WTC11 (cell line): ENCODE measurements around the gene NUP214. TPM values are rescaled to one million over a fixed set of nuclear protein-coding genes. Genes with fewer than 3 reads are reported as not detected.
A peak's percentile ranks its signal among the peaks of the same experiment; 100 is the strongest.

Experiments used
- ATAC-seq: fragments of 200-7000 bp; cut with Tn5 transposase; 2 replicates; pipeline ENCODE4 v1.10.0; 2021; ENCODE audit warnings: mild to moderate bottlenecking, moderate library complexity
- CTCF ChIA-PET: fragments of 300-600 bp; sonication (Branson Sonifier 250); formaldehyde crosslinking; loops from one replicate; lab custom pipeline; 2021; ENCODE audit warnings: antibody characterized with exemption; lab: Charles Lee
- POLR2A ChIA-PET: fragments of 350-600 bp; sonication (Branson Sonifier 250); formaldehyde crosslinking; loops from one replicate; lab custom pipeline; 2021; ENCODE audit warnings: antibody characterized with exemption; lab: Charles Lee
- DNase-seq: peaks from one replicate; pipeline ENCODE4 v3.0.0; 2021; ENCODE audit warnings: low spot score
- H3K27ac Mint-ChIP-seq: 2 replicates; pipeline ENCODE4 v1.8.0; 2021; ENCODE audit warnings: mixed read lengths
- H3K27me3 Mint-ChIP-seq: 2 replicates; pipeline ENCODE4 v1.8.0; 2021; ENCODE audit warnings: low read depth, mild to moderate bottlenecking, moderate library complexity, mixed read lengths
- H3K36me3 Mint-ChIP-seq: 2 replicates; pipeline ENCODE4 v1.8.0; 2021; ENCODE audit warnings: mixed read lengths
- H3K4me1 Mint-ChIP-seq: 2 replicates; pipeline ENCODE4 v1.8.0; 2022; ENCODE audit warnings: mixed read lengths
- H3K4me3 Mint-ChIP-seq: 2 replicates; pipeline ENCODE4 v1.8.0; 2021; ENCODE audit warnings: mild to moderate bottlenecking, moderate library complexity, mixed read lengths
- H3K9me3 Mint-ChIP-seq: 2 replicates; pipeline ENCODE4 v1.8.0; 2021; ENCODE audit warnings: mixed read lengths
- AFF4 ChIP-seq: sonication (generic); formaldehyde crosslinking; IDR thresholded peaks from 2 replicates; pipeline ENCODE4 v1.8.1; 2023; ENCODE audit warnings: mild to moderate bottlenecking, missing genetic modification reagents, borderline replicate concordance
- ATF6 ChIP-seq: sonication (generic); formaldehyde crosslinking; IDR thresholded peaks from 2 replicates; pipeline ENCODE4 v1.8.1; 2023; ENCODE audit warnings: mild to moderate bottlenecking, missing genetic modification reagents
- E2F1 ChIP-seq: sonication (generic); formaldehyde crosslinking; IDR thresholded peaks from 2 replicates; pipeline ENCODE4 v1.8.0; 2022; ENCODE audit warnings: mild to moderate bottlenecking, missing genetic modification reagents
- E2F5 ChIP-seq: sonication (generic); formaldehyde crosslinking; IDR thresholded peaks from 2 replicates; pipeline ENCODE4 v1.8.1; 2022; ENCODE audit warnings: mild to moderate bottlenecking, moderate library complexity, missing genetic modification reagents
- GRHL2 ChIP-seq: fragments of 250-450 bp; sonication (Bioruptor Pico); IDR thresholded peaks from 2 replicates; pipeline ENCODE4 v1.8.0; 2022; ENCODE audit warnings: mild to moderate bottlenecking, moderate library complexity; ENCODE audit not compliant: insufficient replicate concordance, severe bottlenecking
- MYBL2 ChIP-seq: sonication (generic); formaldehyde crosslinking; IDR thresholded peaks from 2 replicates; pipeline ENCODE4 v1.8.1; 2023; ENCODE audit warnings: mild to moderate bottlenecking, moderate library complexity, missing genetic modification reagents
- NR3C1 ChIP-seq: sonication (generic); formaldehyde crosslinking; conservative IDR thresholded peaks from 2 replicates; pipeline ENCODE4 v1.8.1; 2023; ENCODE audit warnings: low read depth, mild to moderate bottlenecking, missing genetic modification reagents
- PRRX2 ChIP-seq: fragments of 250-450 bp; sonication (Bioruptor Pico); IDR thresholded peaks from 2 replicates; pipeline ENCODE4 v1.8.0; 2021; ENCODE audit warnings: mild to moderate bottlenecking
- ZMAT4 ChIP-seq: fragments of 250-450 bp; sonication (Bioruptor Pico); IDR thresholded peaks from 2 replicates; pipeline ENCODE4 v1.9.0; 2021; ENCODE audit warnings: mild to moderate bottlenecking
- ZNF232 ChIP-seq: sonication (generic); formaldehyde crosslinking; IDR thresholded peaks from 2 replicates; pipeline ENCODE4 v1.8.0; 2022; ENCODE audit warnings: mild to moderate bottlenecking, missing genetic modification reagents
- ZNF416 ChIP-seq: fragments of 250-450 bp; sonication (Bioruptor Pico); IDR thresholded peaks from 2 replicates; pipeline ENCODE4 v1.9.0; 2021; ENCODE audit warnings: mild to moderate bottlenecking, inconsistent platforms
- ZNF532 ChIP-seq: fragments of 250-450 bp; sonication (Bioruptor Pico); IDR thresholded peaks from 2 replicates; pipeline ENCODE4 v1.9.0; 2021; ENCODE audit warnings: mild to moderate bottlenecking, borderline replicate concordance
- ZNF671 ChIP-seq: fragments of 250-450 bp; sonication (Bioruptor Pico); IDR thresholded peaks from 2 replicates; pipeline ENCODE4 v1.8.0; 2021; ENCODE audit warnings: mild to moderate bottlenecking
- total RNA-seq: library from RNA; stranded (reverse); gene quantifications from 3 replicates; pipeline ENCODE4 v1.2.3, GENCODE V29; 2021

The NUP214 gene
- total RNA-seq, 1 experiment from 2014 or later, result 41.8 TPM

- Mint-ChIP-seq H3K36me3 (peaks cover 12% of the 10 kb centered on the region), H3K4me3 (no peak overlapping the region), H3K27me3 (no peaks in the 10 kb centered on the region), H3K4me1 (peaks cover 21% of the 10 kb centered on the region), H3K9me3 (peaks cover 3% of the 10 kb centered on the region), H3K27ac (peak overlapping the region; percentile 95)
- ChIA-PET CTCF (interaction anchor here (0.6 to 2.4 kb wide), 5 partner anchors 10 to 98 kb away, joined by 3 to 20 read pairs (median 3); partner anchors contain the start of gene PLPP7), POLR2A (interaction anchor here (0.7 kb wide), 1 partner anchor 16 kb away, joined by 3 read pairs; no protein-coding TSS in a partner anchor)
- peak; percentile 58 for DNase-seq
- TF ChIP-seq MYBL2 (CRISPR knock-in tag) (no peak), NR3C1 (CRISPR knock-in tag) (no peak), ZNF416 (CRISPR knock-in tag) (no peak), AFF4 (CRISPR knock-in tag) (no peak), GRHL2 (no peak), ZNF671 (CRISPR knock-in tag) (no peak), E2F1 (no peak), PRRX2 (CRISPR knock-in tag) (no peak), ATF6 (CRISPR knock-in tag) (no peak), ZMAT4 (CRISPR knock-in tag) (no peak), ZNF532 (no peak)
- ATAC-seq, result peak; percentile 77
Observed at GRCh38 chr9:131237931-131238401, 112.6 kb downstream of the NUP214 start.

GRCh38 chr9:131238402-131239021 lies 113.1 kb downstream of the NUP214 start:
- Mint-ChIP-seq H3K27me3 (no peaks in the 10 kb centered on the region), H3K27ac (peak overlapping the region; percentile 95), H3K4me1 (peaks cover 21% of the 10 kb centered on the region), H3K9me3 (peaks cover 6% of the 10 kb centered on the region), H3K36me3 (peaks cover 11% of the 10 kb centered on the region), H3K4me3 (no peak overlapping the region)
- ATAC-seq, result peak; percentile 42
- POLR2A ChIA-PET, result interaction anchor here (0.6 kb wide), 1 partner anchor 32 kb away, joined by 4 read pairs; no protein-coding TSS in a partner anchor
- CTCF ChIA-PET, result interaction anchor here (1.6 to 2.4 kb wide), 3 partner anchors 9 to 98 kb away, joined by 3 to 20 read pairs (median 4); partner anchors contain the start of gene PLPP7
- TF ChIP-seq PRRX2 (CRISPR knock-in tag) (no peak), ZNF232 (CRISPR knock-in tag) (0 out of 2 replicates have a peak, but pooled peaks have one; percentile 18), E2F5 (0 out of 2 replicates have a peak, but pooled peaks have one; percentile 29)
- DNase-seq, result peak; percentile 38
